HepG2 (cell line): ENCODE data around the gene VPS18. TPM values are rescaled to one million over a fixed set of nuclear protein-coding genes. Genes with fewer than 3 reads are reported as not detected.

Experiments
- ARID4A ChIP-seq: sonication (generic); formaldehyde crosslinking; IDR thresholded peaks from 2 replicates; pipeline ENCODE4 v1.5.0; 2020; ENCODE audit warnings: mild to moderate bottlenecking, missing genetic modification reagents, borderline replicate concordance
- HNRNPK ChIP-seq: fragments of 200-400 bp; formaldehyde crosslinking; IDR thresholded peaks from 2 replicates; pipeline ENCODE4 v1.6.1; 2018; ENCODE audit warnings: low read length, low read depth, moderate library complexity, mild to moderate bottlenecking; ENCODE audit not compliant: poor library complexity, severe bottlenecking
- KLF16 ChIP-seq, 2 experiments: sonication (generic) in 1 of 2; formaldehyde crosslinking in 1 of 2; IDR thresholded peaks; 2 replicates each; pipeline versions ENCODE4 v1.6.1 to v1.8.0; 2016 to 2023; ENCODE audit warnings: missing genetic modification reagents in 2 of 2, missing compliant biosample characterization in 1 of 2
- MED8 ChIP-seq: sonication (generic); formaldehyde crosslinking; IDR thresholded peaks from 2 replicates; pipeline ENCODE4 v1.8.1; 2023; ENCODE audit warnings: mild to moderate bottlenecking, missing genetic modification reagents; ENCODE audit not compliant: insufficient replicate concordance
- NPAS2 ChIP-seq: sonication (generic); formaldehyde crosslinking; IDR thresholded peaks from 2 replicates; pipeline ENCODE4 v1.8.0; 2022; ENCODE audit warnings: mild to moderate bottlenecking, missing genetic modification reagents, borderline replicate concordance
- SMAD1 ChIP-seq: sonication (generic); formaldehyde crosslinking; IDR thresholded peaks from 2 replicates; pipeline ENCODE4 v1.4.0; 2020; ENCODE audit warnings: missing genetic modification reagents, low read depth, mild to moderate bottlenecking, borderline replicate concordance
- SOX13 ChIP-seq, 3 experiments: fragments of 450-650 bp in 1 of 3; sonication (generic) in 1 of 3; formaldehyde crosslinking in 1 of 3; IDR thresholded peaks in 2 of 3; conservative IDR thresholded peaks in 1 of 3; 2 replicates each; pipeline versions ENCODE4 v1.5.0 to v1.6.1; 2016 to 2020; ENCODE audit warnings: antibody characterized with exemption in 1 of 3, mild to moderate bottlenecking in 1 of 3, missing compliant biosample characterization in 1 of 3, missing genetic modification reagents in 1 of 3, moderate library complexity in 1 of 3
- STAT5B ChIP-seq: sonication (generic); formaldehyde crosslinking; IDR thresholded peaks from 2 replicates; pipeline ENCODE4 v1.4.0; 2020; ENCODE audit warnings: missing genetic modification reagents
- SUZ12 ChIP-seq: fragments of 150-350 bp; IDR thresholded peaks from 2 replicates; pipeline ENCODE4 v1.6.1; 2014; ENCODE audit warnings: low read depth, low read length
- ZNF616 ChIP-seq: sonication (generic); formaldehyde crosslinking; IDR thresholded peaks from 2 replicates; pipeline ENCODE4 v1.5.0; 2020; ENCODE audit warnings: low read depth, mild to moderate bottlenecking, missing genetic modification reagents
- ZNF770 ChIP-seq: sonication (generic); formaldehyde crosslinking; IDR thresholded peaks from 2 replicates; pipeline ENCODE4 v1.5.0; 2020; ENCODE audit warnings: mild to moderate bottlenecking, missing genetic modification reagents
- ZNF792 ChIP-seq: IDR thresholded peaks from 2 replicates; pipeline ENCODE4 v1.6.1; 2016
- polyA plus RNA-seq, 8 experiments: library from polyadenylated mRNA; depleted of rRNA in 3 of 8; stranded (reverse) in 7 of 8; unstranded in 1 of 8; fragments of >200 nt; fragmentation: Illumina TruSeq in 4 of 8; extraction: Trizol in 4 of 8; gene quantifications; 2 replicates each; pipeline versions ENCODE4 v1.2.1 to v1.2.3, GENCODE V29; 2011 to 2016; ENCODE audit warnings: low read depth in 4 of 8, missing spikeins in 1 of 8, mixed read lengths in 1 of 8; ENCODE audit not compliant: insufficient read depth in 1 of 8
- total RNA-seq, 5 experiments: library from RNA; depleted of rRNA; stranded (reverse); fragments of >200 nt; fragmentation: Illumina TruSeq; extraction: Trizol; gene quantifications; 2 replicates each; pipeline ENCODE4 v1.2.3, GENCODE V29; 2016; ENCODE audit warnings: low read depth in 1 of 5
- TF ChIP-seq, protein P1 (sequence below): sonication (generic); formaldehyde crosslinking; IDR thresholded peaks from 2 replicates; pipeline ENCODE4 v1.8.1; 2023; ENCODE audit warnings: mild to moderate bottlenecking, missing genetic modification reagents, borderline replicate concordance
- TF ChIP-seq, protein P2 (sequence below): sonication (generic); formaldehyde crosslinking; conservative IDR thresholded peaks from 2 replicates; pipeline ENCODE4 v1.5.0; 2020; ENCODE audit warnings: missing genetic modification reagents
- TF ChIP-seq, protein P3 (sequence below): IDR thresholded peaks from 2 replicates; pipeline ENCODE4 v1.4.0; 2020; ENCODE audit warnings: mild to moderate bottlenecking, missing genetic modification reagents

Gene VPS18
- total and polyA plus RNA-seq, 2 of the 13 experiments (the other 11 are each of a cell fraction or from before 2014, with no cell fraction given), result 5.8 to 17.0 TPM

DNA sequence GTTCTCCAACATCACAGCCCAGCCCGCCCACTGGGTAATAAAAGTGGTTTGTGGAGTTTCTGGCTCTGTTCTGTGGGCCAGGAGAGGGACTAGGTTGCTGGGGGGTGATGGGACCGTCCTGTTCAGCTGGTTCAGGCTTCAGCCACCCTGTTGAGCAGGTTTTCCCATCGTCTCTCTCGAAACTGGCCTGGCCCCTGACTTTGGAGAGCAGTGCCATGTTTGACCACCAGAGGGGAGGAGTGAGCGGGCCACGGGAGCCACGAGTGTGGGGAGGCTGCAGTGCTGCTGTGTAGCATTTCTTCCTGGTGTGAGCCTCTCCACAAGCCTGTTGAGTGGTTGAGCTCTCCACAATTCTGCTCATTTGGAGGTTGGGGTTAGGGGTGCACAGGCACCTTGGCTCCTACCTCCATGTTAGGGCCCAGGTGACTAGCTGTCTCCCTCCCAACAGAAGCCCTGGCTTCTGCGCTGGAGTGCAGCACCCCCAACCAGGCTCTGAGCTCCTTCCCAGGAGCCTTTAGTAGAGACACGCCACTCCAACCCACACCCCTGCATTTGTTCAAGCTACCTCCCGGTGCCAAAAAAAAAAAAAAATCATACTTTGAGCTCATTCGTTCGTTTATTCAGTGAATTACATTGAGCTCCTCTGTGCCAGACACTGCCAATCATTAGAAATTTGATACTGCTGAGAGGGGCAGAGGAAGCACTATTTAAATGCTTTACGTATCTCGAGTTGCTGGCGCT, 36.5 kb upstream of the VPS18 start (continued):
- TF ChIP-seq, protein P1, sequence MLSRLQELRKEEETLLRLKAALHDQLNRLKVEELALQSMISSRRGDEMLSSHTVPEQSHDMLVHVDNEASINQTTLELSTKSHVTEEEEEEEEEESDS, result no peak
- TF ChIP-seq SOX13 (IDR thresholded peaks at IDR 0.05), result no peak
- no peak for TF ChIP-seq SOX13 (CRISPR knock-in tag; conservative IDR thresholded peaks at IDR 0.05 in 1 of 2, IDR thresholded peaks at IDR 0.05 in 1 of 2)
- TF ChIP-seq ZNF770 (CRISPR knock-in tag), result no peak
- no peak for TF ChIP-seq STAT5B (CRISPR knock-in tag)
- no peak for TF ChIP-seq ZNF616
- TF ChIP-seq ARID4A (CRISPR knock-in tag), result no peak
- no peak for TF ChIP-seq ZNF792
- TF ChIP-seq, protein P2, sequence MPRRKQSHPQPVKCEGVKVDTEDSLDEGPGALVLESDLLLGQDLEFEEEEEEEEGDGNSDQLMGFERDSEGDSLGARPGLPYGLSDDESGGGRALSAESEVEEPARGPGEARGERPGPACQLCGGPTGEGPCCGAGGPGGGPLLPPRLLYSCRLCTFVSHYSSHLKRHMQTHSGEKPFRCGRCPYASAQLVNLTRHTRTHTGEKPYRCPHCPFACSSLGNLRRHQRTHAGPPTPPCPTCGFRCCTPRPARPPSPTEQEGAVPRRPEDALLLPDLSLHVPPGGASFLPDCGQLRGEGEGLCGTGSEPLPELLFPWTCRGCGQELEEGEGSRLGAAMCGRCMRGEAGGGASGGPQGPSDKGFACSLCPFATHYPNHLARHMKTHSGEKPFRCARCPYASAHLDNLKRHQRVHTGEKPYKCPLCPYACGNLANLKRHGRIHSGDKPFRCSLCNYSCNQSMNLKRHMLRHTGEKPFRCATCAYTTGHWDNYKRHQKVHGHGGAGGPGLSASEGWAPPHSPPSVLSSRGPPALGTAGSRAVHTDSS, result 0 out of 2 replicates have a peak, but pooled peaks have one; percentile 59
- TF ChIP-seq MED8 (CRISPR knock-in tag), result no peak
- no peak for TF ChIP-seq KLF16 (CRISPR knock-in tag; IDR thresholded peaks at IDR 0.05)
- TF ChIP-seq HNRNPK, result no peak
- no peak for TF ChIP-seq NPAS2 (CRISPR knock-in tag)
- TF ChIP-seq SUZ12, result no peak
- TF ChIP-seq, protein P3, sequence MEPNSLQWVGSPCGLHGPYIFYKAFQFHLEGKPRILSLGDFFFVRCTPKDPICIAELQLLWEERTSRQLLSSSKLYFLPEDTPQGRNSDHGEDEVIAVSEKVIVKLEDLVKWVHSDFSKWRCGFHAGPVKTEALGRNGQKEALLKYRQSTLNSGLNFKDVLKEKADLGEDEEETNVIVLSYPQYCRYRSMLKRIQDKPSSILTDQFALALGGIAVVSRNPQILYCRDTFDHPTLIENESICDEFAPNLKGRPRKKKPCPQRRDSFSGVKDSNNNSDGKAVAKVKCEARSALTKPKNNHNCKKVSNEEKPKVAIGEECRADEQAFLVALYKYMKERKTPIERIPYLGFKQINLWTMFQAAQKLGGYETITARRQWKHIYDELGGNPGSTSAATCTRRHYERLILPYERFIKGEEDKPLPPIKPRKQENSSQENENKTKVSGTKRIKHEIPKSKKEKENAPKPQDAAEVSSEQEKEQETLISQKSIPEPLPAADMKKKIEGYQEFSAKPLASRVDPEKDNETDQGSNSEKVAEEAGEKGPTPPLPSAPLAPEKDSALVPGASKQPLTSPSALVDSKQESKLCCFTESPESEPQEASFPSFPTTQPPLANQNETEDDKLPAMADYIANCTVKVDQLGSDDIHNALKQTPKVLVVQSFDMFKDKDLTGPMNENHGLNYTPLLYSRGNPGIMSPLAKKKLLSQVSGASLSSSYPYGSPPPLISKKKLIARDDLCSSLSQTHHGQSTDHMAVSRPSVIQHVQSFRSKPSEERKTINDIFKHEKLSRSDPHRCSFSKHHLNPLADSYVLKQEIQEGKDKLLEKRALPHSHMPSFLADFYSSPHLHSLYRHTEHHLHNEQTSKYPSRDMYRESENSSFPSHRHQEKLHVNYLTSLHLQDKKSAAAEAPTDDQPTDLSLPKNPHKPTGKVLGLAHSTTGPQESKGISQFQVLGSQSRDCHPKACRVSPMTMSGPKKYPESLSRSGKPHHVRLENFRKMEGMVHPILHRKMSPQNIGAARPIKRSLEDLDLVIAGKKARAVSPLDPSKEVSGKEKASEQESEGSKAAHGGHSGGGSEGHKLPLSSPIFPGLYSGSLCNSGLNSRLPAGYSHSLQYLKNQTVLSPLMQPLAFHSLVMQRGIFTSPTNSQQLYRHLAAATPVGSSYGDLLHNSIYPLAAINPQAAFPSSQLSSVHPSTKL, result no peak
- no peak for TF ChIP-seq SMAD1 (CRISPR knock-in tag)
